GM21447 (cell line): ENCODE results near the gene VPS25.
"Not testable (repeated sequence)": the region's sequence is repeated elsewhere in the genome, so short reads cannot be mapped to it uniquely, and the experiment has no call there.

Source experiments
- ATAC-seq: cut with Tn5 transposase; IDR thresholded peaks from one replicate; pipeline ENCODE4 v1.9.1; 2021; ENCODE audit not compliant: unreplicated experiment

VPS25 gene

DNA sequence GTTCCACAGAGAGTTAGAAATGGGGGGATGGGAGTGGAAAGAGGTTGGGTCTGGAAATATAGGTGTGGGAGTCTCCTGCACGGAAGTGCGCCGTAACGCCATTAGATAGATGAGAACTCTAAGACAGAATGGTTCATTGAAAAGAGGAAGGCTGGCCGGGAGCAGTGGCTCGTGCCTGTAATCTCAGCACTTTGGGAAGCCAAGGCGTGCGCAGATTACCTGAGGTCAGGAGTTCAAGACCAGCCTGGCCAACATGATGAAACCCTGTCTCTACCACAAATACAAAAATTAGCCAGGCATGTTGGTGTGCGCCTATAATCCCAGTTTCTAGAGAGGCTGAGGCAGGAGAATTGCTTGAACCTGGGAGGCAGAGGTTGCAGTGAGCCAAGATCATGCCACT is 5.2 kb upstream of the VPS25 start:
- not testable (repeated sequence) for ATAC-seq

DNA sequence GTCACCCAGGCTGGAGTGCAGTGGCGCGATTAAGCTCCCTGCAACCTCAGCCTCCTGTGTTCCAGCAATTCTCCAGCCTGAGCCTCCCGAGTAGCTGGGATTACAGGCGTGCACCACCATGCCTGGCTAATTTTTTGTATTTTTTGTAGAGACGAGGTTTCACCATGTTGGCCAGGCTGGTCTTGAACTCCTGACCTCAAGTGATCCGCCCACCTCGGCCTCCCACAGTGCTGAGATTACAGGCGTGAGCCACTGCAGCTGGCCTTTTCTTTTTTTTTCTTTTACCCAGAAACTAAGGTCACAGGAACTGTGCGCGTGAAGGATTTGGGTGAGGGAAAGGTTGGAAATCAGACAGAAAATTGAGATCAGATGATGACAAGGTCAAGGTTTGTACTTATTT is 3.3 kb upstream of the VPS25 start:
- ATAC-seq, result not testable (repeated sequence)

DNA sequence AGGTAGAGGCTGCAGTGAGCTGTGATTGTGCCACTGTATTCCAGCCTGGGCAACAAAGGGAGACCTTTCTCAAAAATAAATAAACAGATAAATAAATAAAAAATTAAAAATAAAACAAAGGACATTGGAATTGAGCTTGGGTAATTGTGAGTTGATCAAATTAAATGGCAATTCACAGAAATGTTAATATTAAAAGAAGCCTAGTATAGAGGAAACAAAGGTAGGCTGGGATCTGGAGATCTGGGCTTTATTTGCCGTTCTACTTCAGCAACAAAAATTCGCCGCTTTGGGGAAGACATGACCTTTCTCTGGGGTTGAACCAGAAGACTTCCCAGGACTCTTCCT is 332 bp upstream of the VPS25 start:
- no peak for ATAC-seq

DNA sequence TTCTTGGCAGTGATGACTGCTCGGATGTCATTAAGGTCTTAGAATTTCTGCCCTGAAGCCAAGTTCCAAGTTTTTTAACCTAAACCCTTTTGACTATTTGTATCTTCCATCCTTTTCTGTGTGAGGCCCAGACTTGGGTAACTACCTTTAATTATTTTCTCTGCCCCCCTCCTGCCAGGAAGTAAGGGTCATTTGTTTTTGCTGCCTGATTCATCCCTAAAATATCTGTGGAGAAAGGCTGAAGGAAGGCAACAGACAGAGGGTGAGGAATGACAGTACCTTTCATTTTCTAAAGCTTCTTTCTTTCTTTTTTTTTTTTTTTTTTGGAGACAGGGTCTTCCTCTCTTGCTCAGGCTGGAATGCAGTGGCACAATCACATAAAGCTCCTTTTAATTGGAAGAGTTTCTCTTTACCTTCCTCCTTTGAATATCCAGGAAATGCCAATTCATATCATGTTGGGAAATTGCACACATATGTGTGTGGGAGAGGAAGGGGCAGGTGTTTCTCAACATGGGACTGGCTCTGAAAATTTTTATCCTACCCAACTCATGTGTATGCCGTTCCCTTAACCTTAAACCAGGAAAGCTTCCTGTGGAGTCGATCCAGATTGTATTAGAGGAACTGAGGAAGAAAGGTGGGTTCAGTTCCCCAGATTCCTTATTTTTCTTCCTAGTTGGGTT is 957 bp downstream of the VPS25 start:
- no peak for ATAC-seq

DNA sequence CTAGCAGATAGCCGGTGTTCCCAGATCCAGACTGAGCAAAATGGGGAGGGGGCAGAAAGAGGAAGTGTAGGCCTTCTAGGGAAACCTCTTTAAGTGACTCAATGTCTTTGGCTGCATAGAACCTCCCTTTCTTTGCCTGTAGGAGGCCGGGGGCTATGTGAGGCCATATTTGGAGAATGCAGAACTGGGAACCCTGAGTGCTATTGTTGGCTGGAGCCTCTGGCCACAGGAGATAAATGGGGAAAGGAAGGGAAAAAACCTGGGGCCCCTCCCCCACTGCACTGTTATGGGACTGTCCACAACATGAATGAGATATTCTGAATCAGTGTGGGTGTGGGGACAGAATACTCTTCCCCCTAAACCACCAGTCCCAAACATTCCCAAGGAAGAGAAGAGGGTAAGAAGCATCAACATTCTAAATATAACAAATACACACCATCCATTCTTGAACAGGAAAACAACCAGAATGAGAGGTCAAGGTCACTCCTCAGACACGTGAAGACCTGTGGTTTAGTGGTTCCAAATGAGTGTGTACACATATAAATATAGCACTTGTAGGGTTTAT is 2.4 kb downstream of the VPS25 start:
- ATAC-seq, result no peak

DNA sequence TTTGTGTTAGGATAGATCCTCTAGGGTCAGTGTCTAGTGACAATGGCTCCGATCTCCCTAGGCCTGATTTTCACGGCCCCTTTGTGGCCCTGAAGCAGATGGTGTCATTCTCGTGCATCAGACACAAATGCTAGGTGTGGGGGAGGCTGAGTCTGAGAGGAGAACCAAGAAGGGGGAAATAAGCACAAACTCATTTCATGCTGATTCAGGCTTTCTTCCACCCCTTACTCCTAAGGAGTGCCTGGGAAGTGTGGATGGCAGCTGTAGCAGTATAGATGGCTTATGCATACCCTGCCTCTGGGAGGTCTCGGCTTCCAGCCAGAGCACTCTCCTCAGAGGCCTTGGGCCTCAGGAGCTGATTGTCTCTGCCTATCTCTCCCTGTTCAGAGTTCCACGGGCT is 5.3 kb downstream of the VPS25 start:
- no peak for ATAC-seq

DNA sequence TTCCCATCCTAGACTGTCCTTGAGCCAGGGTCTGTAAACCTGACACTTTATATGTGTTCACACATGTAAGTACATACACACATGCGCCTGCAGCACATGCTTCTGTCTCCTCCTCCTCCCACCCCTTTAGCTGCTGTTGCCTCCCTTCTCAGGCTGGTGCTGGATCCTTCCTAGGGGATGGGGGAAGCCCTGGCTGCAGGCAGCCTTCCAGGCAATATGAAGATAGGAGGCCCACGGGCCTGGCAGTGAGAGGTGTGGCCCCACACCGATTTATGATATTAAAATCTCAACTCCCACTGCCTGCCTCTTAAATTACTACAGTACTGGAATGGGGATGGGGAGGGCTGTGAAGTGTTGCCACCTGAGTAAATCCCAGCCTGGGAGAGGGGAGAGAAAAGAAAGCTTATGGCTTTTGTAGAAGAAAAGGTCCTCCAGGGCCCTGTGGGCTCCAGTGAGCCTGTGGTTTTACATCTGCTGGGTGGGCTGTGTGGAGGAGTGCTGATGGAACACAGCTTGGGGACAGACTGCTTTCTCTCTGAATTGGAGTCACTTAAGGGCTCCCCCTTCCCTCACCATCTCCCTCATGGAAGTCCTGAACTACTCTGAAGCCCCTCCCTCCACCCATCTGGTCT is 6.2 kb downstream of the VPS25 start:
- ATAC-seq, result no peak

DNA sequence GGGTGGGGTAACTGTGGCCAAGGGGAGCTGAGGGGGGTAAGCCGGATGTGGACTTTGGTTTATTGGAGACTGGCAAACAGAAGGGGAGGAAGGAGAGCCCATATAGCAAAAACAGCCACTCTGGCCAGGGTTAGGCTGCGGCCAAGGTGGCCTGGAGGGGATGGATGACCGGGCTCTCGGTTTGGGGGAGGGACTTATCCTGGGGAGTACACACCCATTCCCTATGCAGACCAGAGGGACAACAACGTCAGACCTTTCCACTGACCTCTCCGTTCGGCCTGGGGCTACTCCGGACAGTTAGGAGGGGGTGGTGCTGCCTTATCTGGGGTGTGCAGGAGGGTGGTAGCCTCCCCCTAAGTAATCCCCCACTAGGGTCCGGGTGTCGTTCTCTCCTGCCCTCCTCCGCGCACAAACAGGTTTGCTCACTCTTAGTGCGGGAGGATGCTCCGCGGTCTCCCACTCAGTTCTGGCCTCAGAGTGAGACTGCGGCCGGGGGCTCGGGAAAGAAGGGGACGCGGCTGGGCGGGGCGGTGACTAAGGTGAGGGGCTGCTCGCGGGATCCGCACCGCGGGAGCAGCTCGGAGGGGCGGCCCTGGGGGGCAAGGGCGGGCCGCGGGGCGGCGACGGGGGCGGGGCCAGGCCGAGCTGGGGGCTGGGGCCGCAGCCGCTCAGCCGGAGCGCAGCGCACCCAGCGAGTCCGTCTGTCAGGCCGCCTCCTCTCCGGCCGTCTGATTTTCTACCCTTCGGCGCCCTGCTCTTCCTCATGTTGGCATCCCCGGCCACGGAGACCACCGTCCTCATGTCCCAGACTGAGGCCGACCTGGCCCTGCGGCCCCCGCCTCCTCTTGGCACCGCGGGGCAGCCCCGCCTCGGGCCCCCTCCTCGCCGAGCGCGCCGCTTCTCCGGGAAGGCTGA is 6.9 kb downstream of the VPS25 start, which contains the start of gene WNK4:
Gene WNK4, plus strand, starts transcription at position 675 of the 915 bp plus-strand sequence. Its CDS starts 89 bp downstream, at position 764.
- no peak for ATAC-seq

DNA sequence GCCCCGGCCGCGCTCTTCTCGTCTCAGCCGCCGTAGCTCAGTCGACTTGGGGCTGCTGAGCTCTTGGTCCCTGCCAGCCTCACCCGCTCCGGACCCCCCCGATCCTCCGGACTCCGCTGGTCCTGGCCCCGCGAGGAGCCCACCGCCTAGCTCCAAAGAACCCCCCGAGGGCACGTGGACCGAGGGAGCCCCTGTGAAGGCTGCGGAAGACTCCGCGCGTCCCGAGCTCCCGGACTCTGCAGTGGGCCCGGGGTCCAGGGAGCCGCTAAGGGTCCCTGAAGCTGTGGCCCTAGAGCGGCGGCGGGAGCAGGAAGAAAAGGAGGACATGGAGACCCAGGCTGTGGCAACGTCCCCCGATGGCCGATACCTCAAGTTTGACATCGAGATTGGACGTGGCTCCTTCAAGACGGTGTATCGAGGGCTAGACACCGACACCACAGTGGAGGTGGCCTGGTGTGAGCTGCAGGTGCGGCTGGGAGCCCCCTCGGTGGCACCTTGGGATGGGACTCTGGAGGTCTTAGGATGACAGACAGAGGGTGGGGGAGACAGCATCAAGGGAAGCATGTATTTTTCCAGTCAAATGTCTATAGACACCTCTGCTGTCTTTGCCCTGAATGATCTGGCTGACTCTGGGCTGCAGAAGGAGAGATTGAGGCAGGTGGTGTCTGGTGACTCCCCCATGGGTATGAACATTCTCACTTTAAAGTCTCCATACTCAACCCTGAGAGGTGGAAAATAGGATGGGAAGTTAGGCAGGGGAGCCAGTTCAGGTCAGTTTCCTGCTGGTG is 7.8 kb downstream of the VPS25 start:
- no peak for ATAC-seq

DNA sequence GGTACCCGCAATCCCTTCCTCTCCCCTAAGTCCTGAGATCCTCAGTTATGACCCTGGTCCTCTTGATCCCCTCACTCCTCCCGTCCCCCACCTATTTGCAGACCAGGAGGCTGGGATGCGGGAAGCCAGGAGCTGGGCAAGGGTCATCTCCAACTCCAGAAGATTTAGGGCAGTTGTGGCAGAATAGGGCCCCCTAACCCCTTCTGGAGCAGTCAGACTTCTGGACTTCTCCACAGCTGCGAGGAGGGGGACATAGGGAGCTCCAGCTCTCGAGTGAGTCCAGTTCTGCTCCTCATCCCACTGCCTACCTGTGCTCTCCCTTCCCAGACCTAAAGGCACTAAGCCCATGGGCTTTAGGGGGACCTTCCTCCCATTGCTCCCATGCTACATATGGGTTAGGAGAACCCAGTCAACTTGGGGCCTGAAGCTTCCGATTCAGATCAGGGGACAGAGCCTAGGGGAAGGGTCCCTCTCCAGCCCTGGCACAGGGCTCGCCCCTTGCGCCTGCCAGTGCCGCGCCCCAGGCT is 8.5 kb downstream of the VPS25 start:
- no peak for ATAC-seq

DNA sequence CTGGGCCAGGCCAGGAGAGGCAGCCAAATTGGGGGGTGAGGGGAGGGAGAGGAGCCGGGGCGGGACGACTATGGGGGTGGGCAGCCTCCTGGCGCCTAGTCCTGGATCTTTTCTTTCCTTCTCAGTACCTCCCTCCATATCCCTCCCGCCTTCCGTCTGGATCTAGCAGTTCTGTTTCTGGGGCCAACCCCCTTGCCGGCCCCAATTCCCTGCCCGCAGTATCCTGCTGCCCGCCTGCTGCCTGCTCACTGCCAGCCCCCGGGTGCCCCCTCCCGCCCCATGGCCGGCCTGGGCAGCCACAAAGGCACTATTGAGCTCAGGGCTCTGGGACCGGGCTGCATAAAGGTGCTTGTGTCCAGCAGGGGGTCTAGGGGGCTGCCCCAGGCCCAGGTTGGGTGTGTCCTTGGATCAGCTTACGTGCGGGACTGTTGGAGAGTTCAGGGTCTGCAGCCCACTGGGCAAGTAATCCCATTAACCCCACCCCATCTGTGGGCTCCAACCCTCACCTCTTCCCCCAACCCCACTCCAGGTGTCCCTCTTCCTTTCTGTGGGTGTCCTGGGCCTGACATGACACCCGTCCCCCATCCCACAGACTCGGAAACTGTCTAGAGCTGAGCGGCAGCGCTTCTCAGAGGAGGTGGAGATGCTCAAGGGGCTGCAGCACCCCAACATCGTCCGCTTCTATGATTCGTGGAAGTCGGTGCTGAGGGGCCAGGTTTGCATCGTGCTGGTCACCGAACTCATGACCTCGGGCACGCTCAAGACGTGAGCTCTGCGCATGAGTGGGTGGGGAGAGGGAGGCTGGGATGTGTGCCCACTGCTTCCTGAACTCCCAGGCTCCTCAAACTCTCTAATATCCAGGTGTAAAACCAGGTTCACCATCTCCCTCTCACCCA is 9.2 kb downstream of the VPS25 start:
- no peak for ATAC-seq

DNA sequence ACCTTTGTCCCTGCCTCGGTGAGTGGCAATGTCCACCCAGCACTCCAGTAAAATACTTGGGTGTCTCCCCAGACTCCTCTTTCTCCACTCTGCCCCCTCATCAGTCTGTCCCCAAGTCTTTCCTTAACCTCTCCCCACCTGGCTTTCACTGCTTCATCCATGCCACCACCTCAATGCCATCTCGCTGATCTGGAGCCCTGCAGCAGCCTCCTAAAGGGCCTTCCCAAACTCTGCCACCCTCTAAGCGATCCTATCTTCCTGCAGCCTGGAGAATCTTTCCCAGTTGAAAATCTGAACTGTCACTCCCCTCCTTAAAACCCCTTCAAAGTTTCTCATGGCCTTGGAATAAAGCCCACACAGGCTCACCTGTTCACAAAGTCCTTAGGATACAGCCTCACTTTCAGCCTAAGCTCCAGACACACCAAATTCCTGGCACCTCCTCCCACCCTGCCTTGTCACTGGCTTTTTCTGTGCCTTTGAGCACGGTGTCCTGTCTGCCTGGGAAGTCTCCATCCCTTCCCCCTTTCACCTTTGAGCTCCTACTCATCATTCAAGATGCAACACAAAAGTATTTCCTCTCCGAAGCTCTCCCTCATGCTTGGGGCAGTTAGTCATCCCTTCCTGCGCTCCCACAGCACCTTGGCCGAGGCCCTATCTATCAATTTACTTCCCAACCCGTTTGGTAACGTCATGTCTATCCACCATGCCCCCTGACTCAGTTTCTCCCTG is 10.0 kb downstream of the VPS25 start:
- no peak for ATAC-seq

DNA sequence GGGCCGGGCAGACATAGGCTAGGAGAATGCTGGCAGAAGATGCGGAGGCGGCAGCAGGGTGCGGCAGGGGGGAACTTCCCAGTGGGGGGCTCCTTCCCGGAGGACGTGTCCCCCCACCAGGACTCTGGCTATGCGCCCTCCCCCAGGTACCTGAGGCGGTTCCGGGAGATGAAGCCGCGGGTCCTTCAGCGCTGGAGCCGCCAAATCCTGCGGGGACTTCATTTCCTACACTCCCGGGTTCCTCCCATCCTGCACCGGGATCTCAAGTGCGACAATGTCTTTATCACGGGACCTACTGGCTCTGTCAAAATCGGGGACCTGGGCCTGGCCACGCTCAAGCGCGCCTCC is 10.5 kb downstream of the VPS25 start:
- no peak for ATAC-seq

DNA sequence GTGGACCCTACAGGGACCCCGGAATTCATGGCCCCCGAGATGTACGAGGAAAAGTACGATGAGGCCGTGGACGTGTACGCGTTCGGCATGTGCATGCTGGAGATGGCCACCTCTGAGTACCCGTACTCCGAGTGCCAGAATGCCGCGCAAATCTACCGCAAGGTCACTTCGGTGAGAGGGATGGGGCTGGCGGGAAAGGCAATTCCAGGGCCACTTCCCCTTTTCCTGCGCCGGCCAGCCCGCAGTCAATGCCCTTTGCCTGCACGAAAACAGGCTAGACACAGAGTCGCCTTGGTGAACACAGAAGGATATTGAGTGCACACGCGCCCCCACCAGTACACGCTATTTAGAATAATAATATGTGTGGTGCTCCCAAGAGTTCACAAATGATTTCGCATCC is 11.2 kb downstream of the VPS25 start:
- ATAC-seq, result no peak

DNA sequence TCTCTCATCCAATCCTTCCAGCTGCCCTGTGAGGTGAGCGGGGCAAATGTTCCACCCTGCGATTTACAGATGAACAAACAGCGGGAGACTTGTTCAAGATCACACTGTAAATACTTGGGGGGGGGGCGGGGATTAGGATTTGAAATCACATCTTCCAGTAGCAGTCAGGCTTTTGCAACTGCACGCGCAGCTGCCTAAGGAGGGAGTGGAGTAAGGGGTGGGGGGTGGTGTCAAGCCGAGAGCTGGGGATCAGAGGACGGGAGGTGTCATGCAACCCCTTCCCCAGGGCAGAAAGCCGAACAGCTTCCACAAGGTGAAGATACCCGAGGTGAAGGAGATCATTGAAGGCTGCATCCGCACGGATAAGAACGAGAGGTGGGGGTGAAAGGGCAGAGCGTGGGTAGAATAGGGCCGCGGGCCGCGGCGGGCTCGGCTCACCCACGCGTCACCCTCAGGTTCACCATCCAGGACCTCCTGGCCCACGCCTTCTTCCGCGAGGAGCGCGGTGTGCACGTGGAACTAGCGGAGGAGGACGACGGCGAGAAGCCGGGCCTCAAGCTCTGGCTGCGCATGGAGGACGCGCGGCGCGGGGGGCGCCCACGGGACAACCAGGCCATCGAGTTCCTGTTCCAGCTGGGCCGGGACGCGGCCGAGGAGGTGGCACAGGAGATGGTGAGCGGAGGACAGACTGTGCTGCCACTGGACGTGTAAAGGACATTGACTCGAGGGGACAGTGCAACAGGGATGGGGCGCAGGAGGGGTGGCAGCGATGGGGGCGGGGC is 11.8 kb downstream of the VPS25 start:
- no peak for ATAC-seq

DNA sequence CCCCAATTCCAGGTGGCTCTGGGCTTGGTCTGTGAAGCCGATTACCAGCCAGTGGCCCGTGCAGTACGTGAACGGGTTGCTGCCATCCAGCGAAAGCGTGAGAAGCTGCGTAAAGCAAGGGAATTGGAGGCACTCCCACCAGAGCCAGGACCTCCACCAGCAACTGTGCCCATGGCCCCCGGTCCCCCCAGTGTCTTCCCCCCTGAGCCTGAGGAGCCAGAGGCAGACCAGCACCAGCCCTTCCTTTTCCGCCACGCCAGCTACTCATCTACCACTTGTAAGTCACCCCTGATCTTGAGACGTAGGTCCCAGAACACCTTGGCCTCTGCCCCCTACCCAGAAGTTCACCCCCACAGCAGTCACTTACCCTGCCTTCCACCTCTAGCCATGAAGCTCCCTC is 14.0 kb downstream of the VPS25 start:
- no peak for ATAC-seq

DNA sequence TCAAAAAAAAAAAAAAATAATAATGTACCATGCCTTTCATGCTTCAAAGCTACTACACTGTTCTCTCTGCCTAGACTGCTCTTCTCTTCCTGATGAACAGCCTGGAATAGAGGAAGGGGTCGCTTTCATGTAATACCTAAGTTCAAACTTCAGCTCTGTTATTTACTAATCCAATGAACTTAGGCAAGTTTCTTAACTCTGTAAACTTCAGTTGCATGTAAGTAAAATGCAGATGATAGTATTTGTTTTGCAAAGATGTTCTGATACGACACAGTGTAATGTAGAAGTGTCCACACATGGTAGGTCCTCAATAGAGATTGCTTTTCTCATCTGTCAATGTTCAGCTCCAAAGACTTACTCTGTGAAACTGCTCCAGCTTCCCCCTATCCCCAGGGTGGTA is 18.7 kb downstream of the VPS25 start:
- no peak for ATAC-seq

DNA sequence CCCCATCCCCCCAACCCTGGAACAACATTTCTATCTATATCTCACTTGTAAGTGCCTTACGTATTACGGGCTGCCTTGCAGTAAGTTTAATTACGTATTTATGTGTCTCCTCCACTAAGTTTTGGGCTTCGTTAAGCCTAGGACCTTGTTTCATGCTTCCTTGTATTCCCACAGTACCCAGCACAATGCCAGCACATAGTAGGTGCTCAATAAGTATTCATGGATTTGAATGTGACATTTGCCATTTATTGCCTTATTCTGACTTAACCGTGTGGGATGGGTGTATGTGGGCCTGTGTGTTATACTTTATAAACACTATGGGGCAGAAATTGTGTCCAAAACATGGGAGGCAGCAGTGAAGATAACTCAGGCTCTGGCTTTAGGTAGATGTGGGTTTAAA is 19.3 kb downstream of the VPS25 start:
- no peak for ATAC-seq
